OCI-LY1 (cell line): ENCODE measurements around the gene NOD1.

Source experiments
- H2AFZ ChIP-seq: fragments of 200-600 bp; sonication (generic), shearing (Covaris generic); 2 replicates; pipeline ENCODE4 v1.6.0; 2014; ENCODE audit warnings: antibody characterized with exemption, mild to moderate bottlenecking, low read length
- H3F3A ChIP-seq: fragments of 200-600 bp; sonication (generic), shearing (Covaris generic); 2 replicates; pipeline ENCODE4 v1.6.0; 2014; ENCODE audit warnings: mild to moderate bottlenecking, antibody characterized with exemption, low read length, moderate library complexity; ENCODE audit not compliant: insufficient read depth
- H3K27ac ChIP-seq: fragments of 200-600 bp; sonication (generic); 2 replicates; pipeline ENCODE4 v1.5.1; 2014; ENCODE audit warnings: low read length, mixed run types, mild to moderate bottlenecking, low read depth; ENCODE audit not compliant: poor library complexity, severe bottlenecking
- H3K27me3 ChIP-seq: fragments of 200-600 bp; sonication (generic); 2 replicates; pipeline ENCODE4 v1.6.0; 2014; ENCODE audit warnings: antibody characterized with exemption, mild to moderate bottlenecking, low read length, moderate library complexity; ENCODE audit not compliant: insufficient read depth
- H3K36me3 ChIP-seq: fragments of 200-600 bp; sonication (generic); 2 replicates; pipeline ENCODE4 v1.6.1; 2014; ENCODE audit warnings: mild to moderate bottlenecking, antibody characterized with exemption, low read length, moderate library complexity, mixed read lengths; ENCODE audit not compliant: insufficient read depth
- H3K4me1 ChIP-seq: fragments of 200-600 bp; sonication (generic); 2 replicates; pipeline ENCODE4 v1.5.1; 2014; ENCODE audit warnings: mild to moderate bottlenecking, low read length, moderate library complexity; ENCODE audit not compliant: insufficient read depth, severe bottlenecking
- H3K4me2 ChIP-seq: fragments of 200-600 bp; sonication (generic), shearing (Covaris generic); 2 replicates; pipeline ENCODE4 v1.6.1; 2014; ENCODE audit warnings: low read length
- H3K4me3 ChIP-seq: fragments of 200-600 bp; sonication (generic); 2 replicates; pipeline ENCODE4 v1.5.1; 2014; ENCODE audit warnings: low read length, low read depth, mild to moderate bottlenecking, mixed read lengths; ENCODE audit not compliant: poor library complexity, severe bottlenecking
- H3K79me2 ChIP-seq: fragments of 200-600 bp; shearing (Covaris generic); 2 replicates; pipeline ENCODE4 v1.6.1; 2016; ENCODE audit warnings: mixed run types, low read length, mixed read lengths; ENCODE audit not compliant: insufficient read depth
- H3K9ac ChIP-seq: fragments of 200-600 bp; sonication (generic), shearing (Covaris generic); 2 replicates; pipeline ENCODE4 v1.6.1; 2014; ENCODE audit warnings: mild to moderate bottlenecking, low read length, mixed read lengths
- H3K9me2 ChIP-seq: fragments of 200-600 bp; sonication (generic), shearing (Covaris generic); 2 replicates; pipeline ENCODE4 v1.6.1; 2014; ENCODE audit warnings: low read depth, mild to moderate bottlenecking, low read length, mixed read lengths
- H3K9me3 ChIP-seq: fragments of 200-600 bp; shearing (Covaris generic); 2 replicates; pipeline ENCODE4 v1.6.1; 2014; ENCODE audit warnings: low read length, mixed read lengths
- H4K20me1 ChIP-seq: fragments of 200-600 bp; sonication (generic), shearing (Covaris generic); 2 replicates; pipeline ENCODE4 v1.6.0; 2016; ENCODE audit warnings: mild to moderate bottlenecking, low read length; ENCODE audit not compliant: insufficient read depth
- EZH2 ChIP-seq: fragments of 200-600 bp; sonication (generic), shearing (Covaris generic); IDR thresholded peaks from 2 replicates; pipeline ENCODE4 v1.8.0; 2017; ENCODE audit warnings: borderline replicate concordance, mixed run types, mild to moderate bottlenecking, antibody characterized with exemption, low read length, moderate library complexity, mixed read lengths
- TF ChIP-seq, protein P1 (sequence below): fragments of 200-600 bp; sonication (generic), shearing (Covaris generic); IDR thresholded peaks from 2 replicates; pipeline ENCODE4 v1.5.1; 2017; ENCODE audit warnings: mild to moderate bottlenecking, antibody characterized with exemption, low read length, moderate library complexity, mixed read lengths

NOD1 gene

GRCh38 chr7:30380294-30380693 is 98.3 kb downstream of the NOD1 start:
- TF ChIP-seq, protein P1, sequence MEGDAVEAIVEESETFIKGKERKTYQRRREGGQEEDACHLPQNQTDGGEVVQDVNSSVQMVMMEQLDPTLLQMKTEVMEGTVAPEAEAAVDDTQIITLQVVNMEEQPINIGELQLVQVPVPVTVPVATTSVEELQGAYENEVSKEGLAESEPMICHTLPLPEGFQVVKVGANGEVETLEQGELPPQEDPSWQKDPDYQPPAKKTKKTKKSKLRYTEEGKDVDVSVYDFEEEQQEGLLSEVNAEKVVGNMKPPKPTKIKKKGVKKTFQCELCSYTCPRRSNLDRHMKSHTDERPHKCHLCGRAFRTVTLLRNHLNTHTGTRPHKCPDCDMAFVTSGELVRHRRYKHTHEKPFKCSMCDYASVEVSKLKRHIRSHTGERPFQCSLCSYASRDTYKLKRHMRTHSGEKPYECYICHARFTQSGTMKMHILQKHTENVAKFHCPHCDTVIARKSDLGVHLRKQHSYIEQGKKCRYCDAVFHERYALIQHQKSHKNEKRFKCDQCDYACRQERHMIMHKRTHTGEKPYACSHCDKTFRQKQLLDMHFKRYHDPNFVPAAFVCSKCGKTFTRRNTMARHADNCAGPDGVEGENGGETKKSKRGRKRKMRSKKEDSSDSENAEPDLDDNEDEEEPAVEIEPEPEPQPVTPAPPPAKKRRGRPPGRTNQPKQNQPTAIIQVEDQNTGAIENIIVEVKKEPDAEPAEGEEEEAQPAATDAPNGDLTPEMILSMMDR = no peak
- no peak for TF ChIP-seq EZH2
- Histone ChIP-seq H3F3A (no peaks in the 10 kb centered on the region; the same call in 1 of the 2 replicates), H3K4me3 (no peak overlapping the region), H3K27me3 (no peaks in the 10 kb centered on the region), H3K9ac (no peak overlapping the region), H3K27ac (no peak overlapping the region), H3K4me1 (no peaks in the 10 kb centered on the region), H3K9me3 (peaks cover 9% of the 10 kb centered on the region; the same call in 1 of the 2 replicates), H3K79me2 (no peaks in the 10 kb centered on the region), H3K4me2 (no peak overlapping the region), H3K36me3 (no peaks in the 10 kb centered on the region), H2AFZ (no peak overlapping the region), H3K9me2 (no peaks in the 10 kb centered on the region), H4K20me1 (no peaks in the 10 kb centered on the region)

DNA sequence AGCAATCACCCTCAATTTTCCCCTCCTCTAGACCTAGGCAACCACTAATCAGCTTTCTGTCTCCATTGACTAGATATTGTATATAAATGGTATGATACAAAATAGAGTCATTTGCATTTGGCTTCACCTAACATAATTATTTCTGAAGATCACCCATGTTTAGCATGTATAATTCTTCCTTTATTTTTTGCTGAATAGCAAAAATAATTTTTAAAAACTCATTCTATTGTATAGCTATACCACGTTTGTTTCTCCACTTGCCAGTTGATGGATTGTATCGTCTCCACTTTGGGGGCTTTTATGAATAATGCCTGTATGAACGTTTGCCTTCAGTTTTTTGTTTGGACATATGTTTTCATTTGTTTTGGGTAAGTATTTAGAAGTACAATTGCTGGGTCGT is 98.8 kb downstream of the NOD1 start:
- Histone ChIP-seq H3K27ac (no peak overlapping the region), H3K9ac (no peak overlapping the region), H4K20me1 (no peaks in the 10 kb centered on the region), H3K9me2 (no peaks in the 10 kb centered on the region), H2AFZ (no peak overlapping the region), H3K79me2 (no peaks in the 10 kb centered on the region), H3F3A (no peaks in the 10 kb centered on the region; the same call in 1 of the 2 replicates), H3K4me3 (no peak overlapping the region), H3K36me3 (no peaks in the 10 kb centered on the region), H3K9me3 (peaks cover 9% of the 10 kb centered on the region; the same call in 1 of the 2 replicates), H3K4me1 (no peaks in the 10 kb centered on the region), H3K27me3 (no peaks in the 10 kb centered on the region), H3K4me2 (no peak overlapping the region)
- no peak for TF ChIP-seq EZH2
- TF ChIP-seq, protein P1 = no peak

- TF ChIP-seq, protein P1 = no peak
- no peak for TF ChIP-seq EZH2
- H3K27ac ChIP-seq = no peak overlapping the region
- H3K36me3 ChIP-seq = no peaks in the 10 kb centered on the region
- H3K79me2 ChIP-seq = no peaks in the 10 kb centered on the region
- H2AFZ ChIP-seq = no peak overlapping the region
- H3K9ac ChIP-seq = no peak overlapping the region
- H3K27me3 ChIP-seq = no peaks in the 10 kb centered on the region
- no peaks in the 10 kb centered on the region for H3K9me2 ChIP-seq
- H3K4me2 ChIP-seq = no peak overlapping the region
- H4K20me1 ChIP-seq = no peaks in the 10 kb centered on the region
- H3F3A ChIP-seq = no peaks in the 10 kb centered on the region; the same call in 1 of the 2 replicates
- H3K9me3 ChIP-seq = peaks cover 7% of the 10 kb centered on the region; the same call in 1 of the 2 replicates
- H3K4me3 ChIP-seq = no peak overlapping the region
- no peaks in the 10 kb centered on the region for H3K4me1 ChIP-seq
These were observed 99.5 kb downstream of the NOD1 start for GRCh38 chr7:30379131-30379530.
